Activated CD4-positive, alpha-beta T cell treated with anti-CD3 and anti-CD28 coated beads for 36 hours (primary cell): ENCODE data around the gene SGCD. TPM values are rescaled to one million over a fixed set of nuclear protein-coding genes. Genes with fewer than 3 reads are reported as not detected.

Experiments used
- ATAC-seq: fragments of 200-7000 bp; cut with Tn5 transposase; one replicate; pipeline ENCODE4 v1.10.0; 2021; ENCODE audit warnings: mild to moderate bottlenecking, moderate library complexity
- CTCF ChIA-PET: fragments of 350-600 bp; sonication (Branson Sonifier 250); formaldehyde crosslinking; loops from one replicate; lab custom pipeline; 2021; ENCODE audit warnings: antibody characterized with exemption; lab: Charles Lee
- POLR2A ChIA-PET: fragments of 350-600 bp; sonication (Branson Sonifier 250); formaldehyde crosslinking; loops from one replicate; lab custom pipeline; 2021; ENCODE audit warnings: antibody characterized with exemption, inconsistent platforms; lab: Charles Lee
- DNase-seq: peaks from one replicate; pipeline ENCODE4 v3.0.0-alpha.2; 2020
- H3K27ac Mint-ChIP-seq: one replicate; pipeline ENCODE4 v1.8.0; 2021; ENCODE audit warnings: mixed read lengths
- H3K27me3 Mint-ChIP-seq: one replicate; pipeline ENCODE4 v1.8.0; 2021; ENCODE audit warnings: mixed read lengths
- H3K36me3 Mint-ChIP-seq: one replicate; pipeline ENCODE4 v1.8.0; 2021; ENCODE audit warnings: low read depth, mixed read lengths
- H3K4me1 Mint-ChIP-seq: one replicate; pipeline ENCODE4 v1.8.0; 2021; ENCODE audit warnings: mixed read lengths
- H3K4me3 Mint-ChIP-seq: one replicate; pipeline ENCODE4 v1.8.0; 2021; ENCODE audit warnings: mild to moderate bottlenecking, moderate library complexity, mixed read lengths
- H3K9me3 Mint-ChIP-seq: one replicate; pipeline ENCODE4 v1.8.0; 2021; ENCODE audit warnings: low read depth, mixed read lengths
- intact Hi-C, 2 experiments: fragments of 100-400 bp; cut with DNase I in 1 of 2; cut with micrococcal nuclease in 1 of 2; formaldehyde crosslinking; loops; one replicate each; pipeline versions ENCODE4 v1.14.2 to v1.15.1; 2022 to 2024; cut with DNase I, micrococcal nuclease
- total RNA-seq, 2 experiments: library from RNA; stranded (reverse); gene quantifications; one replicate each; pipeline ENCODE4 v1.2.3, GENCODE V29; 2021

Gene SGCD
- total RNA-seq, 2 experiments from 2014 or later, result not detected

DNA sequence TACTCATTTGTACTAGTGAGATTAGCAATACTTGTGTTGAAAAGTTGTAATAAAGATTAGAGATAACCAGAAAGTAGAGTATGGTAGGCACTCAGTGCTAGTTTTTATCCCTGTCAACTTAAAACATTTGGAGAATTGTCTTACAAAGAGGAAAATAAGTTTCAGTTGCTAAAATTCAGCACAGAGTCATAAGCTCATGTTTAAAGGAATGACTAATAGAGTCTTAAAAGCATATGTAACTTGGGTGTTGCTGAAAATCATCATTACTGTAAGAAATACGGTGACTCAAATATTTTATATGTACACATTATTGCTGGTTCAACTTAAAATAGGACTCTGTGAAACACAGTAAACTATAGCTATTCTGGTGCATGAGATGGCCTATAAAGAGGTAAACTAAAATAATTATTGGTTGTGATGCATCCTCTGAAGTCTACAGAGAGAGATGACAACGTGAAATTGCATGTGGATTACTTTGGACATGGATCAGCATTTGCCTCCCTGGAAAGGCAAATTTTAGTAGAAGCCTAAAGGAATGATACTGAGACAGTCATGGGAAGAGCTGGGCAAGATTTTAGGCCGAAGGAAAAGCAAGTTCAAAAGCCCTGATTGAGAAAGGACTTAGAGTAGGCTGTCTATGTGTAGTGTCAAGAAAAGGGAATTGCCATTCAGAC, 34.6 kb downstream of the SGCD start:
- no peak for ATAC-seq
- peaks cover 9% of the 10 kb centered on the region for H3K27me3 Mint-ChIP-seq
- intact Hi-C loops, result no loop called here
- ChIA-PET POLR2A (no interaction called here), CTCF (interaction anchor here (0.6 kb wide), 1 partner anchor 561 kb away, joined by 3 read pairs; no protein-coding TSS in a partner anchor)
- DNase-seq, result no peak
- no peaks in the 10 kb centered on the region for H3K36me3 Mint-ChIP-seq
- H3K27ac Mint-ChIP-seq, result no peak overlapping the region
- H3K4me1 Mint-ChIP-seq, result no peaks in the 10 kb centered on the region
- no peak overlapping the region for H3K4me3 Mint-ChIP-seq
- H3K9me3 Mint-ChIP-seq, result no peaks in the 10 kb centered on the region

GRCh38 chr5:156363861-156364260, 36.9 kb downstream of the SGCD start:
- ATAC-seq, result no peak
- no peaks in the 10 kb centered on the region for H3K4me1 Mint-ChIP-seq
- no peak for DNase-seq
- H3K9me3 Mint-ChIP-seq, result no peaks in the 10 kb centered on the region
- no peaks in the 10 kb centered on the region for H3K36me3 Mint-ChIP-seq
- CTCF ChIA-PET, result interaction anchor here (1.9 kb wide), 1 partner anchor 8 kb away, joined by 7 read pairs; no protein-coding TSS in a partner anchor
- POLR2A ChIA-PET, result no interaction called here
- intact Hi-C loops, result no loop called here
- H3K27me3 Mint-ChIP-seq, result peaks cover 7% of the 10 kb centered on the region
- no peak overlapping the region for H3K4me3 Mint-ChIP-seq
- H3K27ac Mint-ChIP-seq, result no peak overlapping the region

- Mint-ChIP-seq H3K4me1 (no peaks in the 10 kb centered on the region), H3K9me3 (no peaks in the 10 kb centered on the region), H3K4me3 (no peak overlapping the region), H3K27me3 (peaks cover 7% of the 10 kb centered on the region), H3K36me3 (no peaks in the 10 kb centered on the region), H3K27ac (no peak overlapping the region)
- intact Hi-C loops, result no loop called here
- CTCF ChIA-PET, result interaction anchor here (0.6 kb wide), 2 partner anchors 763 to 1095 kb away, joined by 3 read pairs; no protein-coding TSS in a partner anchor
- POLR2A ChIA-PET, result no interaction called here
- ATAC-seq (no peak), DNase-seq (no peak)
These were observed 39.6 kb downstream of the SGCD start for GRCh38 chr5:156366521-156366920.

DNA sequence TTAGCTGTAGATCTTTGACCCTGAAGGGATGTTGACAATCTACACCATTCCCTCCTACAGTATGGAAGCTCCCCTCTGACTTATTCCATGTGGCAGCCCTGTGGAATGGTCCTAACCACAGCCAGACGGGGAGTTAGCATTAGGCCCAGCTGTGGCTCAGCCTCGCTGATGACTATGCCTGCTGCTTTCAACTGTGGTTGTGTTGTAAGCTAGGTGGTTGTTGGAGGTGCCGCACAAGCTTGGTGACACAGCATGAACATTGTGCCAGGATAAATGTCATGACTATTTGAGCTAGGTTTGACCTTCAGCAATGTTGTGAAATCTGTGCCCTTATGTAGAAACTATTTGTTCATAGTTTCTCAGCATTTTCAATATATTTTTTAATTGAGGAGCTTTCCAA, 40.6 kb downstream of the SGCD start:
- Mint-ChIP-seq H3K27me3 (peaks cover 5% of the 10 kb centered on the region), H3K4me3 (no peak overlapping the region), H3K36me3 (no peaks in the 10 kb centered on the region), H3K27ac (no peak overlapping the region), H3K4me1 (no peaks in the 10 kb centered on the region), H3K9me3 (no peaks in the 10 kb centered on the region)
- ATAC-seq (no peak), DNase-seq (no peak)
- CTCF ChIA-PET, result interaction anchor here (0.7 kb wide), 1 partner anchor 9 kb away, joined by 3 read pairs; no protein-coding TSS in a partner anchor
- intact Hi-C loops, result no loop called here
- POLR2A ChIA-PET, result no interaction called here

DNA sequence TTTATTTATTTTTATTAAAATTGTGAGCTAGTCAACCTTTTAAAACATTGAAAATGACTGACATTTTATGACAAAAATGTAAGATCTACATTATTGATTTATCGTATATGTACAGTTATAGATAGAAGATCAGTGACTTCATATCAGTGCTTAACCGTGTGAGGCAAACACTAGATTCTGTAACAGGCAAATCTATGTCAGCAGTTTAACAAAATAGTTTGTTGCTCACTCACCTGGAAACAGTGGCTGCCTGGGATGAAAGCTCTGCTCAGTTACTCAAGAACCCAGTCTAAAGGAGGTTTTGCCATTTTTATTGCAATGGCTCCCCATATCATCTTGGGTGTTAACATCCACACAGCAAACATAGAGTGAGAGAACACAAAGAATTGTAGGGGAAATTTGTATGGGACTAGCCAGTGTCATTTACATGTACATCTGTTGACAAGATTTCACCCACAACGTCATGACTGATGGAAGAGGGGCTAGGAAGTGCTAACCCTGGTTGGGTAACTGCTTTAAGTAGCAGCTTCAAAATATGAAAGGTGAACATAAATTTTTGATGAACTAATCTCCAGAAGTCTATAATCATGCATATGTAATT, 49.0 kb downstream of the SGCD start:
- no peak for ATAC-seq
- Mint-ChIP-seq H3K27me3 (peaks cover 17% of the 10 kb centered on the region), H3K36me3 (no peaks in the 10 kb centered on the region), H3K27ac (no peak overlapping the region), H3K4me1 (no peaks in the 10 kb centered on the region), H3K4me3 (no peak overlapping the region), H3K9me3 (no peaks in the 10 kb centered on the region)
- ChIA-PET POLR2A (no interaction called here), CTCF (no interaction called here)
- no peak for DNase-seq
- intact Hi-C loops, result no loop called here

- no peak for ATAC-seq
- H3K27me3 Mint-ChIP-seq, result peaks cover 20% of the 10 kb centered on the region
- intact Hi-C loops, result no loop called here
- ChIA-PET CTCF (interaction anchor here (0.6 kb wide), 1 partner anchor 9 kb away, joined by 3 read pairs; no protein-coding TSS in a partner anchor), POLR2A (no interaction called here)
- no peak overlapping the region for H3K4me3 Mint-ChIP-seq
- H3K36me3 Mint-ChIP-seq, result no peaks in the 10 kb centered on the region
- H3K9me3 Mint-ChIP-seq, result no peaks in the 10 kb centered on the region
- no peak for DNase-seq
- H3K4me1 Mint-ChIP-seq, result no peaks in the 10 kb centered on the region
- H3K27ac Mint-ChIP-seq, result no peak overlapping the region
These were observed 49.8 kb downstream of the SGCD start for GRCh38 chr5:156376751-156377150.

DNA sequence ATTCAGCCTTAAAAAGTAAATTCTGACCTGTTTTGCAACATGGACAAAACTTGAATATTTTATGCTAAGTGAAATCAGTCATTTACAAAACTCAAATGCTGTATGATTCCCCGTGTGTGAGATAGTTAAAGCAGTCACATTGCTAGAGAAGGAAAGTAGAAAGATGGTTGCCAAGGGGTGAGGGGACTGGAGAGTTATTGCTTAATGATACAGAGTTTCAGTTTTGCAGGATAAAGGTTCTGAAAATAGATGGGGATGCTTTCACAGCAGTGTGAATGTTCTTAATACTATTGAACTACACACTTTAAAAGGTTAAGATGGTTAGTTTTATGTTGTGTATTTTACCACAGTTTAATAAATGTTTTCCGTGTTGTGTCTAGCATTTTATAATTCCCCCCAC, 51.2 kb downstream of the SGCD start:
- no peaks in the 10 kb centered on the region for H3K4me1 Mint-ChIP-seq
- DNase-seq, result no peak
- H3K36me3 Mint-ChIP-seq, result no peaks in the 10 kb centered on the region
- POLR2A ChIA-PET, result no interaction called here
- CTCF ChIA-PET, result no interaction called here
- no peak for ATAC-seq
- no peak overlapping the region for H3K4me3 Mint-ChIP-seq
- no peaks in the 10 kb centered on the region for H3K9me3 Mint-ChIP-seq
- no peak overlapping the region for H3K27ac Mint-ChIP-seq
- peaks cover 18% of the 10 kb centered on the region for H3K27me3 Mint-ChIP-seq
- intact Hi-C loops, result no loop called here

GRCh38 chr5:156379206-156379605, 52.2 kb downstream of the SGCD start:
- Mint-ChIP-seq H3K4me3 (no peak overlapping the region), H3K9me3 (no peaks in the 10 kb centered on the region), H3K36me3 (no peaks in the 10 kb centered on the region), H3K27ac (no peak overlapping the region), H3K4me1 (no peaks in the 10 kb centered on the region), H3K27me3 (peaks cover 20% of the 10 kb centered on the region)
- ATAC-seq (no peak), DNase-seq (no peak)
- intact Hi-C loops, result no loop called here
- CTCF ChIA-PET, result no interaction called here
- POLR2A ChIA-PET, result no interaction called here

GRCh38 chr5:156380848-156381247, 53.9 kb downstream of the SGCD start:
- H3K36me3 Mint-ChIP-seq, result no peaks in the 10 kb centered on the region
- DNase-seq, result no peak
- H3K9me3 Mint-ChIP-seq, result no peaks in the 10 kb centered on the region
- intact Hi-C loops, result no loop called here
- peaks cover 22% of the 10 kb centered on the region for H3K27me3 Mint-ChIP-seq
- H3K4me1 Mint-ChIP-seq, result no peaks in the 10 kb centered on the region
- ATAC-seq, result no peak
- ChIA-PET CTCF (no interaction called here), POLR2A (no interaction called here)
- no peak overlapping the region for H3K27ac Mint-ChIP-seq
- no peak overlapping the region for H3K4me3 Mint-ChIP-seq

DNA sequence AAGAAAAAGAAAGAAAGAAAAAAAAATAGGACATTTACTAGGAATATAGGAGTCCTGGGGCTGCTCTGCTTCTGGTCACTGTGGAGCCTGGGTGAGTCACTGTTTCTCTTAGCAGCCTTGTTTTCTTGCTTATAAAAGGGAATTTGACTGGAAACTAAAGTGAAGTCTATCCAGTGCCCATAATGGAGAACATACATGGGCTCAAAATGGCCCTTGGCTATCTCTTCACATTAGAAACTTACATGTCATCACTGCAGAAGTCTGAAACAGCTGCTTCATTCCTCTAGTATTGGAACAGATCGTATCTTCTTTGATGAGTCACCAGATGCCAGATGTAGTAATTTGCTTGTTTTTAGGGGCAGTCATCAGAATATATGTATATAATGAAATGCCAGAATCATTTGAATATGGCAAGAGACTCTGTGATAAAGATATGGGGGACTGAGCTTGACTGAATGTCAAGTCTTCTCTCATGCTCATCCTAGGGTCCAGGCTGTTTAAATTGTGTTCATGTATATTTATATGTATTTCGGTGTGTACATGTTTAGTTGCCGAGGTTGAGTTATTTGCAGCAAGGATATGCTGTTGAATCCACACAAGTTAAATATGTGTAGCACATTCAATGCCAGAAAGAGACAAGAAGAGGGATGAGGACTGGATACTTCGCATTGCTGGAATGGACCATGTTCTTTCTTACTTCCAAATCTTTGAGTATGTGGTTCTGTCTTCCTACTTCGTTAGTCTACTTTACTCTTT, 56.7 kb downstream of the SGCD start:
- DNase-seq (no peak), ATAC-seq (no peak)
- intact Hi-C loops, result no loop called here
- ChIA-PET CTCF (interaction anchor here (0.6 kb wide), 1 partner anchor 965 kb away, joined by 3 read pairs; no protein-coding TSS in a partner anchor), POLR2A (no interaction called here)
- H3K27ac Mint-ChIP-seq, result no peak overlapping the region
- no peaks in the 10 kb centered on the region for H3K36me3 Mint-ChIP-seq
- H3K4me1 Mint-ChIP-seq, result no peaks in the 10 kb centered on the region
- H3K4me3 Mint-ChIP-seq, result no peak overlapping the region
- H3K9me3 Mint-ChIP-seq, result no peaks in the 10 kb centered on the region
- peaks cover 15% of the 10 kb centered on the region for H3K27me3 Mint-ChIP-seq

GRCh38 chr5:156385416-156385815, 58.5 kb downstream of the SGCD start:
- no peak for DNase-seq
- H3K27ac Mint-ChIP-seq, result no peak overlapping the region
- ChIA-PET POLR2A (interaction anchor here (0.6 kb wide), 1 partner anchor 84 kb away, joined by 4 read pairs; no protein-coding TSS in a partner anchor), CTCF (no interaction called here)
- no peak overlapping the region for H3K4me3 Mint-ChIP-seq
- no peak for ATAC-seq
- peaks cover 12% of the 10 kb centered on the region for H3K27me3 Mint-ChIP-seq
- H3K9me3 Mint-ChIP-seq, result no peaks in the 10 kb centered on the region
- intact Hi-C loops, result no loop called here
- H3K4me1 Mint-ChIP-seq, result no peaks in the 10 kb centered on the region
- H3K36me3 Mint-ChIP-seq, result no peaks in the 10 kb centered on the region
